Epithelial cell of proximal tubule (primary cell): ENCODE measurements around the gene CDC26. TPM values are rescaled to one million over a fixed set of nuclear protein-coding genes. Genes with fewer than 3 reads are reported as not detected.

ENCODE experiments used
- DNase-seq: peaks from one replicate; pipeline ENCODE4 v3.0.0-alpha.2; 2011; ENCODE audit warnings: low read depth
- H3K4me3 ChIP-seq: 2 replicates; pipeline ENCODE4 v1.5.1; 2011; ENCODE audit warnings: low read depth, mild to moderate bottlenecking, low read length
- total RNA-seq: library from RNA; depleted of rRNA; stranded (reverse); fragments of >200 nt; gene quantifications from 2 replicates; pipeline ENCODE4 v1.2.3, GENCODE V29; 2015
- TF ChIP-seq, protein P1 (sequence below): conservative IDR thresholded peaks from 2 replicates; pipeline ENCODE4 v1.5.1; 2012; ENCODE audit warnings: low read depth, mild to moderate bottlenecking, low read length

CDC26 gene
- total RNA-seq, 1 donor from 2014 or later: 44.6 TPM

DNA sequence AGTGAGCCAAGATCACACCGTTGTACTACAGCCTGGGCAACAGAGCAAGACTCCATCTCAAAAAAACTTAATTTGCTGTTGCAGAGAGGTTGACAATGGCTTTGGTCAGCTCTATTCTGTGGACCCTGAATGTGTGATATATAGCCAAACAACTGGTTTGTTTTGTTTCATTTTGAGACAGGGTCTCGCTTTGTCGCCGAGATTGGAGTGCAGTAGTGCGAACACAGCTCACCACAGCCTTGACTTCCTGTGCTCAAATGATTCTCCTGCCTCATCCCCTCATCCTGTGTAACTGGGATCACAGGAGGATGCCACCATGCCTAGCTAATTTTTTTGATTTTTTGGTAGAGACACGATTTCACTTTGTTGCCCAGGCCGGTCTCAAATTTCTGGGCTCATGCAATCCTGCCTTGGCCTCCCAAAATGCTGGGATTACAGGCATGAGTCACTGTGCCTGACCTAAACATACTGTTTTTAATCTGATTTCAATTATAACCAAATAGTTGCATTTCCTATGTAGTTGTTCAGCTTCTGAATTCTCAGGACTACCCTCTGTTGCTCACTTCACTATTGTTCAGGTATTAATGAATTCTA is 18.0 kb upstream of the CDC26 start:
- TF ChIP-seq, protein P1, sequence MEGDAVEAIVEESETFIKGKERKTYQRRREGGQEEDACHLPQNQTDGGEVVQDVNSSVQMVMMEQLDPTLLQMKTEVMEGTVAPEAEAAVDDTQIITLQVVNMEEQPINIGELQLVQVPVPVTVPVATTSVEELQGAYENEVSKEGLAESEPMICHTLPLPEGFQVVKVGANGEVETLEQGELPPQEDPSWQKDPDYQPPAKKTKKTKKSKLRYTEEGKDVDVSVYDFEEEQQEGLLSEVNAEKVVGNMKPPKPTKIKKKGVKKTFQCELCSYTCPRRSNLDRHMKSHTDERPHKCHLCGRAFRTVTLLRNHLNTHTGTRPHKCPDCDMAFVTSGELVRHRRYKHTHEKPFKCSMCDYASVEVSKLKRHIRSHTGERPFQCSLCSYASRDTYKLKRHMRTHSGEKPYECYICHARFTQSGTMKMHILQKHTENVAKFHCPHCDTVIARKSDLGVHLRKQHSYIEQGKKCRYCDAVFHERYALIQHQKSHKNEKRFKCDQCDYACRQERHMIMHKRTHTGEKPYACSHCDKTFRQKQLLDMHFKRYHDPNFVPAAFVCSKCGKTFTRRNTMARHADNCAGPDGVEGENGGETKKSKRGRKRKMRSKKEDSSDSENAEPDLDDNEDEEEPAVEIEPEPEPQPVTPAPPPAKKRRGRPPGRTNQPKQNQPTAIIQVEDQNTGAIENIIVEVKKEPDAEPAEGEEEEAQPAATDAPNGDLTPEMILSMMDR: no peak
- no peak for DNase-seq
- H3K4me3 ChIP-seq: no peak overlapping the region

DNA sequence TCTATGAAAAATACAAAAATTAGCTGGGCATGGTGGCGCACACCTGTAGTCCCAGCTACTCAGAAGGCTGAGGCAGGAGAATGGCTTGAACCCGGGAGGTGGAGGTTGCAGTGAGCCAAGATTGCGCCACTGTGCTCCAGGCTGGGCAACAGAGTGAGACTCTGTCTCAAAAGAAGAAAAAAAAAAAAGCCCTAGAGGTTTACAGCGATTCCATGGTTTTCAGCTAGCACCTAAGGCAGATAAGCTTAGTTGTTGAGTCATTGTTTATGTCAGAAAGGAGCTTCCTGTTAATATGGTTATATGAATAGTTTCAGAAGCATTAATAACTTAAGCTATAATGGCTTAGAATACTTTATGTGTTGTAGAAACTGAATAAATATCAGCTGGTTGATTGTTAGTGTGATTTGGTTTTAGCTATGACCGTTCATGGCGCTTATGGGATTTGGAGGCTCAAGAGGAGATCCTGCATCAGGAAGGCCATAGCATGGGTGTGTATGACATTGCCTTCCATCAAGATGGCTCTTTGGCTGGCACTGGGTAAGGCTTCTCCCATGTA is 14.8 kb upstream of the CDC26 start:
- TF ChIP-seq, protein P1: no peak
- DNase-seq: no peak

DNA sequence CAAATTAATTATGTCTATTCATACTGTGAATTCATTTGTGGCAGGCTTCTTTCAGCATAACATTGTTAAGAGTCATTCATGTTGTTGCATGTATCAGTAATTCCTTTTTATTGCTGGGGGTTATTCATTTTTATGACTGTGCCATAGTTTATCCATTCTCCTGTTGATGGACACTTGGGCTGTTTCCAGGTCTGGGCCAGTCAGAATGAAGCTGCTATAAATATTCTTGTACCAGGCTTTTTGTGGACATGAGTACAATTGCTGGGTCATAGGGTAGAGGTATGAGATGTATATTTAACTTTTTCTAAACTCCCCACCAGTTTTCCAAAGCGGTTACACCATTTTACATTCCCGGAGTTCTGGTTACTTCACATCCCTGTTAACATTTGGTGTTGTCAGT is 13.7 kb upstream of the CDC26 start:
- no peak for DNase-seq
- H3K4me3 ChIP-seq: no peak overlapping the region
- TF ChIP-seq, protein P1: no peak

More for the DNA sequence above, 14.8 kb upstream of the CDC26 start:
- no peak overlapping the region for H3K4me3 ChIP-seq

DNA sequence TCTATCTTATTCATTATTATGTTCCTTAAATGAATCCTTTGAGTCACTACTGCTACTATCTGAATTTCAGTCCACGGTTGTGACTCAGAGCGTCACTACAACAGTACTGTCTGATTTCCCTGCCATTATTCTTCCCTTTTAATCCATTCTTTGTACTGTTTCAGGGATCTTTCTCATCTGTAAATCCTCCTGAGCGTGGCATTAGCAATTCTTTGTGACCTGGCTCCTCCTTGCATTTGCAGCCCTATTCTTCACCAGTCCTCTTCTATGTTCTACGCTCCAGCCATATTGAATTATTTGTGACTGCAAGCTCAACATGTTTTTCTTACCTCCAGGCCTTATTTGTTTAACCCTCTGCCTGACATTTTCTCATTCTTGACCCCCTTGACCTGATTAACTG is 6.0 kb upstream of the CDC26 start:
- no peak for DNase-seq
- H3K4me3 ChIP-seq: no peak overlapping the region
- TF ChIP-seq, protein P1: no peak

DNA sequence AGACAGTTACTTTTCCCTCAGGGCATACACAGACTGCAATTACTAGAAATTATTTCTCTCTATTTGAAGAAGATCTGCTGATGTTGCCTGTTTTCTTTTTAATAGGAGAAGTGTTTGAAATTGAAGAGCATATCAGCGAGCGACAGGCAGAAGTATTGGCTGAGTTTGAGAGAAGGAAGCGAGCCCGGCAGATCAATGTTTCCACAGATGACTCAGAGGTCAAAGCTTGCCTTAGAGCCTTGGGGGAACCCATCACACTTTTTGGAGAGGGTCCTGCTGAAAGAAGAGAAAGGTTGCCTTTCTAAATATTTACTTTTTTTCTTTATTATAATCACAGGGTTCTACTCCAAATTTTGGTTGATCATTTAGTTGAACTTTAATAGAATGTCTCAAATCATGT is 3.5 kb upstream of the CDC26 start:
- TF ChIP-seq, protein P1: no peak
- no peak for DNase-seq
- no peak overlapping the region for H3K4me3 ChIP-seq

DNA sequence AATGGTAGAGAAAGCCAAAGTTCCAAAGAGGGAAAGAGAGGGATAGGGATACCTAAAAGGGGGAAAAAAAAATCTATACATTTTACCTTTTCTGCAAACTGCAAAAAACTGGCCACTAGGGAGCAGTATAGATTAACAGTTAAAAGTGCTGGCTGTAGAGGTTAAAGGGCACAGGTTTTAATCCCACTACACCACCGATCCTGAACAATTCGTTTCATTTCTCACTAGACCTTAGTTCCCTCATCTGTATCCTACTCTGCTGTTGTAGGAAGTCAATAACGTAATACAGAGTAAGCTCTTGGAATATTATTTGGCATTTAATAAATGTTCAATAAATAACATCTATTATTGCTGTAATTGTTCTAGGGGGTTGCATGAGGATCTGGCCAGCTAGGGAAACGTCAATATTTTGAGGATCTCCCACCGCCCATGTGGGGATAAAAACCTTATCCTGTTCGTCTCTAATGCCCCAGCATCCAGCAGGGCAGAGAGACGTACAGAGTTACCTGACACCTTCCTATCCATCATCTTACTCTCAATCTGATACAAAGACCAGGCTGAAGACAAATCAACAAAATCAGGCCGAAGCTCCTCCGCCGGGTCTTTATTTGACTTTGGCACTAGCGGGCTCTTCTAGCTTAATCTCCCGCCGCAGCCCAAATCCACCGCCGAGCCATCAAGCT is 757 bp downstream of the CDC26 start:
- DNase-seq: peak; percentile 7
- TF ChIP-seq, protein P1: peak; percentile 75
- H3K4me3 ChIP-seq: peak overlapping the region; percentile 79
